H1 (cell line): ENCODE measurements around the gene KCTD21. TPM values are rescaled to one million over a fixed set of nuclear protein-coding genes. Genes with fewer than 3 reads are reported as not detected.

ENCODE experiments used
- ASH2L ChIP-seq: fragments of 200-600, 300-600 bp; sonication (generic); IDR thresholded peaks from one replicate; pipeline ENCODE4 v1.7.1; 2017; ENCODE audit warnings: low read length
- BACH1 ChIP-seq: IDR thresholded peaks from 2 replicates; pipeline ENCODE4 v1.6.1; 2012; ENCODE audit warnings: low read length, improper control_type of control experiment
- CHD1 ChIP-seq: IDR thresholded peaks from 2 replicates; pipeline ENCODE4 v1.6.1; 2012; ENCODE audit warnings: low read depth, low read length, improper control_type of control experiment
- E2F6 ChIP-seq: IDR thresholded peaks from 2 replicates; pipeline ENCODE4 v1.6.1; 2012; ENCODE audit warnings: inconsistent platforms
- EGR1 ChIP-seq: IDR thresholded peaks from 2 replicates; pipeline ENCODE4 v1.6.1; 2011; ENCODE audit warnings: low read depth, low read length, borderline replicate concordance
- HDAC6 ChIP-seq: IDR thresholded peaks from one replicate; pipeline ENCODE4 v1.7.1; 2012; ENCODE audit warnings: low read depth, mild to moderate bottlenecking, inconsistent platforms, low read length, moderate library complexity
- JUND ChIP-seq: IDR thresholded peaks from 2 replicates; pipeline ENCODE4 v1.6.1; 2011; ENCODE audit warnings: mild to moderate bottlenecking, improper control_type of control experiment, low read length
- KDM1A ChIP-seq: fragments of 200-600, 300-600 bp; sonication (generic); IDR thresholded peaks from 2 replicates; pipeline ENCODE4 v1.7.1; 2016; ENCODE audit warnings: mild to moderate bottlenecking, low read length, borderline replicate concordance
- KDM4A ChIP-seq: IDR thresholded peaks from one replicate; pipeline ENCODE4 v1.7.1; 2012; ENCODE audit warnings: low read depth, mild to moderate bottlenecking, moderate library complexity, low read length, inconsistent platforms; ENCODE audit not compliant: severe bottlenecking
- PHF8 ChIP-seq: fragments of 200-600 bp; sonication (generic); conservative IDR thresholded peaks from 2 replicates; pipeline ENCODE4 v1.7.1; 2012; ENCODE audit warnings: low read depth, mild to moderate bottlenecking, inconsistent platforms, low read length, moderate library complexity
- POLR2A ChIP-seq, 2 experiments: IDR thresholded peaks; 1 replicate in 1 of 2; 2 replicates in 1 of 2; pipeline ENCODE4 v1.6.1; 2011; ENCODE audit warnings: low read depth in 2 of 2, low read length in 2 of 2, mild to moderate bottlenecking in 2 of 2; ENCODE audit errors: control extremely low read depth in 1 of 2
- POLR2AphosphoS5 ChIP-seq: IDR thresholded peaks from 2 replicates; pipeline ENCODE4 v1.6.1; 2011; ENCODE audit warnings: low read depth, low read length
- SIN3A ChIP-seq, 2 experiments: IDR thresholded peaks in 1 of 2; conservative IDR thresholded peaks in 1 of 2; 2 replicates each; pipeline ENCODE4 v1.6.1; 2011 to 2012; ENCODE audit warnings: low read length in 2 of 2, improper control_type of control experiment in 1 of 2, low read depth in 1 of 2, mild to moderate bottlenecking in 1 of 2
- SP1 ChIP-seq: IDR thresholded peaks from 2 replicates; pipeline ENCODE4 v1.6.1; 2011; ENCODE audit warnings: low read depth, low read length
- SP4 ChIP-seq: IDR thresholded peaks from 2 replicates; pipeline ENCODE4 v1.6.1; 2012; ENCODE audit warnings: low read length, inconsistent platforms
- SUZ12 ChIP-seq: fragments of 200-600 bp; sonication (generic); IDR thresholded peaks from 2 replicates; pipeline ENCODE4 v1.6.1; 2012; ENCODE audit warnings: mild to moderate bottlenecking, inconsistent platforms, low read length, moderate library complexity, mixed read lengths
- TAF1 ChIP-seq: IDR thresholded peaks from 2 replicates; pipeline ENCODE4 v1.6.1; 2011; ENCODE audit warnings: mild to moderate bottlenecking, low read depth, low read length
- TBP ChIP-seq: IDR thresholded peaks from 2 replicates; pipeline ENCODE4 v1.6.1; 2011; ENCODE audit warnings: low read depth, low read length, improper control_type of control experiment
- TCF12 ChIP-seq: IDR thresholded peaks from 2 replicates; pipeline ENCODE4 v1.6.1; 2011; ENCODE audit warnings: low read depth, mild to moderate bottlenecking, low read length
- YY1 ChIP-seq: IDR thresholded peaks from 2 replicates; pipeline ENCODE4 v1.6.1; 2011; ENCODE audit warnings: low read depth, mild to moderate bottlenecking, low read length
- polyA plus RNA-seq, 7 experiments: library from polyadenylated mRNA; depleted of rRNA in 3 of 7; stranded (reverse) in 5 of 7; unstranded in 2 of 7; fragments of >200 nt in 5 of 7; fragments of 200-250 nt in 2 of 7; gene quantifications; 1 replicate in 5 of 7; 2 replicates in 1 of 7; 4 replicates in 1 of 7; pipeline versions ENCODE4 v1.2.1 to v1.2.3, GENCODE V29; 2011 to 2013; ENCODE audit warnings: missing spikeins in 2 of 7, mixed read lengths in 2 of 7
- total RNA-seq: library from RNA; stranded (reverse); fragmentation: NEBNext Ultra II Directional; extraction: Animal tissue kit (Norgen Biotek cat#: 25700); gene quantifications from 2 replicates; pipeline ENCODE4 v1.2.1, GENCODE V29; 2021
- TF ChIP-seq, protein P1 (sequence below): IDR thresholded peaks from 2 replicates; pipeline ENCODE4 v1.6.1; 2012; ENCODE audit warnings: inconsistent platforms
- TF ChIP-seq, protein P2 (sequence below): IDR thresholded peaks from 2 replicates; pipeline ENCODE4 v1.6.1; 2011; ENCODE audit warnings: low read length, improper control_type of control experiment

Gene KCTD21
- total and polyA plus RNA-seq, 2 of the 8 experiments (the other 6 are each of a cell fraction or from before 2014, with no cell fraction given): 3.2 to 4.1 TPM

DNA sequence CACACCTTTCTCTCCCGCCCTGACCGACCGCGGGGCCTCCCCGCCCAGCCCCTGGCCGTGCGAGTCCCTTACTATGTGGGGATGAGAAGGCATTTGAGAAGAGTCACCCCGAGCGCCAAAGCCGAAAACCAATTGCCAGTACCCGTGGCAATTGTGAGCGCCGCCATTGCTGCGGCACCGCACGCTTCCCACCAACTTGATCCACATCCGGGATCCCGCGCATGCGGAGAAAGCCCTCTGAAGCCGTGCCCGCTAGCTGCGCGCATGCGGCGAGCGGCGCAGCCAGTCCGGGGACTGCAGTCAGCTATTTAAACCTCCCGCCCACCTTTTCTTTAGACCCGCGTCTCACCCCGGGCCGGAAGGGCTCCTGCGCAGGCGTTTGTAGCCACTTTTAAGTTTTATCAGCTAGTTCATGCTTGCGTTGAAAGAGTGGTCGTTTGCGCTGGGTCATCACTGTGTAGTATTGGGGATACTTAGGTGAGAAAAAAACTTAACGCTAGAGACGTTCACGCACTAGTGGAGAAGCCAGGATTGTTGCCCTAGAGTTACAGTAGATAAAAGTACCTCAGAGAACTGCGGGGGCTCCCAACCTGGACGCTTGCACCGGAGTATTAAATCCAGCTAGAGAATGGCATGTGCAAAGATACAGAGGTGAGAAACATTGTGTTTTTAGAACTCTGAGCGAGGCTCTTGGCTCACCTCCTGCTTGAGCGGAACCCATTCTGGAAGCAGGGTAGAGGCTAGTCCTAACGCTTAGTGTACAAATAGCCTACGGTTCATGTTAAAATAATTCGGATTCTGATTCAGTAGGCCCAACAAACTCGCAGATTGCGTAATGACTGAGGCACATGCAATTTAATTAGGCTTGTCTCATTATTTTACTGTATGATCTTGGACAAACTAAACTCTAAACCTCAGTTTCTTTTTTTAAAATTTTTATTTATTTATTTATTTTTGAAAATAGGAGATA, 48.7 kb downstream of the KCTD21 start, which contains the start of gene ALG8 (continued):
- TF ChIP-seq, protein P1, sequence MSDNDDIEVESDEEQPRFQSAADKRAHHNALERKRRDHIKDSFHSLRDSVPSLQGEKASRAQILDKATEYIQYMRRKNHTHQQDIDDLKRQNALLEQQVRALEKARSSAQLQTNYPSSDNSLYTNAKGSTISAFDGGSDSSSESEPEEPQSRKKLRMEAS: peak; percentile 99
- TF ChIP-seq JUND (peak; percentile 4; the same call in 1 of the 2 replicates), POLR2A (IDR thresholded peaks at IDR 0.05; ENCODE audit: control extremely low read depth in 1 of 2, low read depth in 2 of 2, low read length in 2 of 2) (peak; percentile 96), KDM1A (no peak), TAF1 (peak; percentile 96), CHD1 (0 out of 2 replicates have a peak, but pooled peaks have one; percentile 29), POLR2AphosphoS5 (peak; percentile 83), HDAC6 (no peak), SIN3A (conservative IDR thresholded peaks at IDR 0.05 in 1 of 2, IDR thresholded peaks at IDR 0.05 in 1 of 2; ENCODE audit: low read depth in 1 of 2, low read length in 2 of 2) (peak; percentile 66 to 73; a peak in 1 of 4 replicates), TBP (peak; percentile 91), BACH1 (no peak), YY1 (peak; percentile 98), PHF8 (peak; percentile 99), ASH2L (peak; percentile 93), SP4 (no peak), E2F6 (peak; percentile 99), TCF12 (0 out of 2 replicates have a peak, but pooled peaks have one; percentile 67), SUZ12 (no peak), SP1 (peak; percentile 39; the same call in 1 of the 2 replicates), KDM4A (peak; percentile 88), EGR1 (no peak)
- TF ChIP-seq, protein P2, sequence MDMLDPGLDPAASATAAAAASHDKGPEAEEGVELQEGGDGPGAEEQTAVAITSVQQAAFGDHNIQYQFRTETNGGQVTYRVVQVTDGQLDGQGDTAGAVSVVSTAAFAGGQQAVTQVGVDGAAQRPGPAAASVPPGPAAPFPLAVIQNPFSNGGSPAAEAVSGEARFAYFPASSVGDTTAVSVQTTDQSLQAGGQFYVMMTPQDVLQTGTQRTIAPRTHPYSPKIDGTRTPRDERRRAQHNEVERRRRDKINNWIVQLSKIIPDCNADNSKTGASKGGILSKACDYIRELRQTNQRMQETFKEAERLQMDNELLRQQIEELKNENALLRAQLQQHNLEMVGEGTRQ: 0 out of 2 replicates have a peak, but pooled peaks have one; percentile 5
